ENCODE data around the gene ANKRD36C.
"Not testable (repeated sequence)": the region's sequence is repeated elsewhere in the genome, so short reads cannot be mapped to it uniquely, and the experiment has no call there.

The ANKRD36C gene

GRCh38 chr2:95796249-95797099 is 195.2 kb downstream of the ANKRD36C start:
- not testable (repeated sequence) for DNase-seq (ENCODE audit: low read depth)

- DNase-seq (ENCODE audit: low read depth), result not testable (repeated sequence)
Observed at GRCh38 chr2:95793970-95794369, 197.7 kb downstream of the ANKRD36C start.

- DNase-seq (ENCODE audit: low read depth), result not testable (repeated sequence)
Observed at GRCh38 chr2:95790180-95790579, 201.4 kb downstream of the ANKRD36C start.

GRCh38 chr2:95789385-95789784 is 202.2 kb downstream of the ANKRD36C start:
- not testable (repeated sequence) for DNase-seq (ENCODE audit: low read depth)

- DNase-seq (ENCODE audit: low read depth), result not testable (repeated sequence)
Observed at GRCh38 chr2:95788642-95789041, 203.0 kb downstream of the ANKRD36C start.

Measured in activated T-helper 9 cell treated with anti-CD3 and anti-CD28 coated beads, Interleukin-2, amount 50 U/mL, for 16 hours (primary cell).